K562 (cell line): Measurements from ENCODE around the gene RGS9. TPM values are rescaled to one million over a fixed set of nuclear protein-coding genes. Genes with fewer than 3 reads are reported as not detected.

ENCODE experiments used
- CREB1 ChIP-seq, 2 experiments: sonication (generic) in 1 of 2; formaldehyde crosslinking in 1 of 2; IDR thresholded peaks; 2 replicates each; pipeline versions ENCODE4 v1.6.1 to v1.8.0; 2012 to 2022; ENCODE audit warnings: inconsistent platforms in 1 of 2, mild to moderate bottlenecking in 1 of 2, missing genetic modification reagents in 1 of 2, moderate library complexity in 1 of 2
- GTF2E2 ChIP-seq: fragments of 200-800 bp; sonication (Bioruptor generic); IDR thresholded peaks from 2 replicates; pipeline ENCODE4 v1.6.1; 2016; ENCODE audit warnings: missing genetic modification characterization, missing compliant biosample characterization
- ILF3 ChIP-seq: fragments of 450-650 bp; IDR thresholded peaks from 2 replicates; pipeline ENCODE4 v1.6.1; 2018; ENCODE audit warnings: antibody characterized with exemption, mild to moderate bottlenecking, moderate library complexity, borderline replicate concordance
- KDM5B ChIP-seq: fragments of 200-600 bp; sonication (generic); IDR thresholded peaks from 2 replicates; pipeline ENCODE4 v1.6.1; 2012; ENCODE audit warnings: low read depth, mild to moderate bottlenecking, moderate library complexity, low read length, control low read depth, inconsistent platforms; ENCODE audit not compliant: insufficient replicate concordance
- NFATC3 ChIP-seq: fragments of 450-650 bp; IDR thresholded peaks from 2 replicates; pipeline ENCODE4 v1.6.1; 2017; ENCODE audit warnings: mild to moderate bottlenecking
- POLR3A ChIP-seq: IDR thresholded peaks from 2 replicates; pipeline ENCODE4 v1.6.1; 2011; ENCODE audit warnings: borderline replicate concordance, mild to moderate bottlenecking, moderate library complexity; ENCODE audit not compliant: insufficient read length, insufficient read depth; ENCODE audit errors: extremely low read depth
- SAFB2 ChIP-seq: fragments of 200-400 bp; formaldehyde crosslinking; IDR thresholded peaks from 2 replicates; pipeline ENCODE4 v1.6.1; 2018; ENCODE audit warnings: borderline replicate concordance, low read length, low read depth, moderate library complexity; ENCODE audit not compliant: severe bottlenecking
- SIRT6 ChIP-seq: IDR thresholded peaks from one replicate; pipeline ENCODE4 v1.6.1; 2012; ENCODE audit warnings: low read depth, mild to moderate bottlenecking, control low read depth, inconsistent platforms, low read length, moderate library complexity
- ZNF224 ChIP-seq: sonication (generic); formaldehyde crosslinking; IDR thresholded peaks from 2 replicates; pipeline ENCODE4 v1.8.0; 2022; ENCODE audit warnings: mild to moderate bottlenecking, missing genetic modification reagents
- polyA plus RNA-seq, 8 experiments: library from polyadenylated mRNA; depleted of rRNA in 4 of 8; stranded (reverse) in 5 of 8; unstranded in 3 of 8; fragments of >200 nt; fragmentation: Nextera tagmentation in 2 of 8; fragmentation: Illumina TruSeq in 1 of 8; extraction: Ambion mirVana in 2 of 8; extraction: Trizol in 1 of 8; gene quantifications; 2 replicates each; pipeline versions ENCODE4 v1.2.1 to v1.2.3, GENCODE V29; 2011 to 2014; ENCODE audit warnings: inconsistent platforms in 1 of 8, missing spikeins in 1 of 8
- total RNA-seq, 7 experiments: library from RNA; depleted of rRNA in 6 of 7; stranded (reverse); fragments of >200 nt in 6 of 7; fragmentation: Illumina TruSeq in 2 of 7; extraction: Trizol in 2 of 7; gene quantifications; 2 replicates each; pipeline versions ENCODE4 v1.2.1 to v1.2.3, GENCODE V29; 2011 to 2021; ENCODE audit warnings: low replicate concordance in 1 of 7
- TF ChIP-seq, protein P1 (sequence below): sonication (generic); formaldehyde crosslinking; IDR thresholded peaks from 2 replicates; pipeline ENCODE4 v1.8.0; 2022; ENCODE audit warnings: missing genetic modification reagents, mild to moderate bottlenecking, moderate library complexity, borderline replicate concordance
- TF ChIP-seq, protein P2 (sequence below), 2 experiments: fragments of 450-650 bp in 1 of 2; IDR thresholded peaks; 2 replicates each; pipeline ENCODE4 v1.6.1; 2011 to 2017; ENCODE audit warnings: low read depth in 2 of 2, antibody characterized with exemption in 1 of 2, borderline replicate concordance in 1 of 2, low read length in 1 of 2, mild to moderate bottlenecking in 1 of 2, mixed read lengths in 1 of 2; ENCODE audit not compliant: control insufficient read depth in 1 of 2
- TF ChIP-seq, protein P3 (sequence below): fragments of 250-450 bp; sonication (Bioruptor Pico); IDR thresholded peaks from 2 replicates; pipeline ENCODE4 v1.5.0; 2021
- TF ChIP-seq, protein P4 (sequence below): fragments of 250-450 bp; sonication (Bioruptor Pico); IDR thresholded peaks from 2 replicates; pipeline ENCODE4 v1.5.0; 2021; ENCODE audit warnings: mild to moderate bottlenecking, moderate library complexity
- TF ChIP-seq, protein P5 (sequence below): fragments of 200-800 bp; sonication (Bioruptor generic); IDR thresholded peaks from 2 replicates; pipeline ENCODE4 v1.6.1; 2017; ENCODE audit warnings: missing genetic modification characterization, missing compliant biosample characterization

Gene RGS9
- total and polyA plus RNA-seq, 9 of the 15 experiments (the other 6 are each of a cell fraction or from before 2014, with no cell fraction given): 0.18 to 1.4 (median 0.55) TPM

DNA sequence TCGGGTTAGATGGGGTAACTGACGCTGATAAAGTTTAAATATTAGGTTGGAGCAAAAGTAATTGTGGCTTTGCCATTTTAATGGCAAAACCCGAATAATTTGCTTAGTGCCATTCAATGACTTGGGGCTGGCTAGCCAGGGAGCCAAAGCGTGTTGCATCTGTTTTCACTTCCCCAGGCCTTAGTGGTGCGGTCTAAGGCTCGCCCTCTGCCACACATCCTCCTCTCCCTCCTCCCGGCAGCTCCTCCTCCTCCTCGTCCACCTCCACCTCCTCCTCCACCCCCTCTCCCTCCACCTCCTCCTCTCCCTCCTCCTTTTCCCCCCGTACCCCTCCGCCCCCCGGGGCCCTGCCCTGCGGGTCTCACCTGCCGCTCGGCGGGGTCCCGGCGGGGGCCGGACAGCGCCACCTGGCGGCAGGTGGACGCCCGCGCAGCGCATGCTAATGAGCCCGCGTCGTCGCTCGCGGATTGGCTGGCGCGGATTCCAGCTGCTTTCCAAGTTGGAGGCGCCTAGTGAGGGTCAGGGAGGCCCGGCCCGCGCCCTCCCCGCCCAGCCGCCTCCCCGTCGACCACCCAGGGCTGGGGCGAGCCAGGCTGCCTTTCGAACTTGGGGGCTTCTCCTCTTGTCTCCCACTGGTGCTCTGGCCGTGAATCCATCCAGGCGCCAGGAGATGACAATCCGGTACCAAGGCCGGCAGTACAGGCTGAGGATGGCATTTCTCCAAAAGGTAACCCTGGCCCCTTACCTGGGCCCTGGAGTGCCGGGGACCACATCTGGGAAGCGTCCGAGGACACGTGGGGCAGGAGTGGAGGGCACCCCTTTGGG, 36.6 kb upstream of the RGS9 start (continued):
- TF ChIP-seq POLR3A: no peak
- no peak for TF ChIP-seq ILF3
- TF ChIP-seq, protein P1, sequence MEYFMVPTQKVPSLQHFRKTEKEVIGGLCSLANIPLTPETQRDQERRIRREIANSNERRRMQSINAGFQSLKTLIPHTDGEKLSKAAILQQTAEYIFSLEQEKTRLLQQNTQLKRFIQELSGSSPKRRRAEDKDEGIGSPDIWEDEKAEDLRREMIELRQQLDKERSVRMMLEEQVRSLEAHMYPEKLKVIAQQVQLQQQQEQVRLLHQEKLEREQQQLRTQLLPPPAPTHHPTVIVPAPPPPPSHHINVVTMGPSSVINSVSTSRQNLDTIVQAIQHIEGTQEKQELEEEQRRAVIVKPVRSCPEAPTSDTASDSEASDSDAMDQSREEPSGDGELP (CRISPR knock-in tag): peak; percentile 91
- TF ChIP-seq, protein P2, sequence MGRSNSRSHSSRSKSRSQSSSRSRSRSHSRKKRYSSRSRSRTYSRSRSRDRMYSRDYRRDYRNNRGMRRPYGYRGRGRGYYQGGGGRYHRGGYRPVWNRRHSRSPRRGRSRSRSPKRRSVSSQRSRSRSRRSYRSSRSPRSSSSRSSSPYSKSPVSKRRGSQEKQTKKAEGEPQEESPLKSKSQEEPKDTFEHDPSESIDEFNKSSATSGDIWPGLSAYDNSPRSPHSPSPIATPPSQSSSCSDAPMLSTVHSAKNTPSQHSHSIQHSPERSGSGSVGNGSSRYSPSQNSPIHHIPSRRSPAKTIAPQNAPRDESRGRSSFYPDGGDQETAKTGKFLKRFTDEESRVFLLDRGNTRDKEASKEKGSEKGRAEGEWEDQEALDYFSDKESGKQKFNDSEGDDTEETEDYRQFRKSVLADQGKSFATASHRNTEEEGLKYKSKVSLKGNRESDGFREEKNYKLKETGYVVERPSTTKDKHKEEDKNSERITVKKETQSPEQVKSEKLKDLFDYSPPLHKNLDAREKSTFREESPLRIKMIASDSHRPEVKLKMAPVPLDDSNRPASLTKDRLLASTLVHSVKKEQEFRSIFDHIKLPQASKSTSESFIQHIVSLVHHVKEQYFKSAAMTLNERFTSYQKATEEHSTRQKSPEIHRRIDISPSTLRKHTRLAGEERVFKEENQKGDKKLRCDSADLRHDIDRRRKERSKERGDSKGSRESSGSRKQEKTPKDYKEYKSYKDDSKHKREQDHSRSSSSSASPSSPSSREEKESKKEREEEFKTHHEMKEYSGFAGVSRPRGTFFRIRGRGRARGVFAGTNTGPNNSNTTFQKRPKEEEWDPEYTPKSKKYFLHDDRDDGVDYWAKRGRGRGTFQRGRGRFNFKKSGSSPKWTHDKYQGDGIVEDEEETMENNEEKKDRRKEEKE (IDR thresholded peaks at IDR 0.05; ENCODE audit: borderline replicate concordance in 1 of 2, control insufficient read depth in 1 of 2, low read depth in 2 of 2, low read length in 1 of 2): no peak
- TF ChIP-seq, protein P3, sequence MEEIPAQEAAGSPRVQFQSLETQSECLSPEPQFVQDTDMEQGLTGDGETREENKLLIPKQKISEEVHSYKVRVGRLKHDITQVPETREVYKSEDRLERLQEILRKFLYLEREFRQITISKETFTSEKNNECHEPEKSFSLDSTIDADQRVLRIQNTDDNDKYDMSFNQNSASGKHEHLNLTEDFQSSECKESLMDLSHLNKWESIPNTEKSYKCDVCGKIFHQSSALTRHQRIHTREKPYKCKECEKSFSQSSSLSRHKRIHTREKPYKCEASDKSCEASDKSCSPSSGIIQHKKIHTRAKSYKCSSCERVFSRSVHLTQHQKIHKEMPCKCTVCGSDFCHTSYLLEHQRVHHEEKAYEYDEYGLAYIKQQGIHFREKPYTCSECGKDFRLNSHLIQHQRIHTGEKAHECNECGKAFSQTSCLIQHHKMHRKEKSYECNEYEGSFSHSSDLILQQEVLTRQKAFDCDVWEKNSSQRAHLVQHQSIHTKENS (CRISPR knock-in tag): no peak
- TF ChIP-seq CREB1 (IDR thresholded peaks at IDR 0.05): peak; percentile 31; the same call in 1 of the 2 replicates
- TF ChIP-seq CREB1 (CRISPR knock-in tag; IDR thresholded peaks at IDR 0.05): no peak
- TF ChIP-seq GTF2E2 (tag): no peak
- TF ChIP-seq, protein P4, sequence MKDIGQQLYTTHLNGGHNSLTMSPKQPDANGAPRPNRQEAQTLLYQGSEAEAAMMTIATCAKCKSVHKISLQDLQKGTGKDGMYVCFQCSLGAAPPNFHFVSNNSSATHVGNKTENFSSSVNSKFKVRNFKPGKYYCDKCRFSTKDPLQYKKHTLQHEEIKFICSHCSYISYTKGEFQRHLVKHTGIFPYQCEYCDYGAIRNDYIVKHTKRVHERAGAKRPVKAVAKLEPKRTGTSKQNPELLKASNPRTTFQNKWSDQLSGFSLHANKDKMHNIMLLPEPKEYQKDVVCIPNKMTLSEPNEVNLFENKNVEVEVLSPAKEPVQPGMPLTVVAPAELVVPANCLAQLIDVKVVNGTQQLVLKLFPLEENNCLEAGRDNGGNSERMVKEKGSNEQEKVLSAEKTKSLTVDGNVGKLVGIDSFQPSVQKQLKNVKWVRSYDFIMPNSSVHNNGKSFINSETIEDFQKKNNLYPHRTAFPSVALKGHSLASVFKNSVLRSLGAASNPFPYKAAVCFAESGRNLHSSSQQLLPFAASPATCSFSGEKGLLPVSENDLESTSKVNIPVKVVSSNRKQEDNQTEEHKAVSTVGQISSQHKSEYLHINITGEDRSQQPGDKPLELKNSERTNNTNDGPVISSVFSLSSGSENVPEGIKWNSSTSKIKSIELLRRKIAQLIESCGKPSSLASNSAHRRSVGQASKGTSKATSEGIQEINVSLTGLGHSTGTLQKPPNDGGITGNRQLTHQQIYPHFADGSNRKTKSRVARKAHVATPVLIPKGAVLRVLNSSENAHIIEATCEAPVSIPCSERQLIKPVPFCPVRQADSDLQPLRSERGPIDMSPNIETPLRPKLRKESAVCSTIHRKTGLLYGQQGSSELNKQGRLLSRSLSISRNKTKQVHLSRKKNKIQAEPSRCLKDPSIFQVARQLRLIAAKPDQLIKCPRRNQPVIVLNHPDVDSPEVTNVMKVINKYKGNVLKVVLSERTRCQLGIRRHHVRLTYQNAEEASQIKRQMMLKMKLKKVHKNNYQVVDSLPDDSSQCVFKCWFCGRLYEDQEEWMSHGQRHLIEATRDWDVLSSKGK: no peak
- TF ChIP-seq, protein P5, sequence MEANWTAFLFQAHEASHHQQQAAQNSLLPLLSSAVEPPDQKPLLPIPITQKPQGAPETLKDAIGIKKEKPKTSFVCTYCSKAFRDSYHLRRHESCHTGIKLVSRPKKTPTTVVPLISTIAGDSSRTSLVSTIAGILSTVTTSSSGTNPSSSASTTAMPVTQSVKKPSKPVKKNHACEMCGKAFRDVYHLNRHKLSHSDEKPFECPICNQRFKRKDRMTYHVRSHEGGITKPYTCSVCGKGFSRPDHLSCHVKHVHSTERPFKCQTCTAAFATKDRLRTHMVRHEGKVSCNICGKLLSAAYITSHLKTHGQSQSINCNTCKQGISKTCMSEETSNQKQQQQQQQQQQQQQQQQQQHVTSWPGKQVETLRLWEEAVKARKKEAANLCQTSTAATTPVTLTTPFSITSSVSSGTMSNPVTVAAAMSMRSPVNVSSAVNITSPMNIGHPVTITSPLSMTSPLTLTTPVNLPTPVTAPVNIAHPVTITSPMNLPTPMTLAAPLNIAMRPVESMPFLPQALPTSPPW: peak; percentile 80
- TF ChIP-seq ZNF224 (CRISPR knock-in tag): no peak
- TF ChIP-seq SAFB2: no peak
- no peak for TF ChIP-seq NFATC3
- TF ChIP-seq SIRT6: no peak
- no peak for TF ChIP-seq KDM5B
